ENCODE data around the gene C2orf72.

DNA sequence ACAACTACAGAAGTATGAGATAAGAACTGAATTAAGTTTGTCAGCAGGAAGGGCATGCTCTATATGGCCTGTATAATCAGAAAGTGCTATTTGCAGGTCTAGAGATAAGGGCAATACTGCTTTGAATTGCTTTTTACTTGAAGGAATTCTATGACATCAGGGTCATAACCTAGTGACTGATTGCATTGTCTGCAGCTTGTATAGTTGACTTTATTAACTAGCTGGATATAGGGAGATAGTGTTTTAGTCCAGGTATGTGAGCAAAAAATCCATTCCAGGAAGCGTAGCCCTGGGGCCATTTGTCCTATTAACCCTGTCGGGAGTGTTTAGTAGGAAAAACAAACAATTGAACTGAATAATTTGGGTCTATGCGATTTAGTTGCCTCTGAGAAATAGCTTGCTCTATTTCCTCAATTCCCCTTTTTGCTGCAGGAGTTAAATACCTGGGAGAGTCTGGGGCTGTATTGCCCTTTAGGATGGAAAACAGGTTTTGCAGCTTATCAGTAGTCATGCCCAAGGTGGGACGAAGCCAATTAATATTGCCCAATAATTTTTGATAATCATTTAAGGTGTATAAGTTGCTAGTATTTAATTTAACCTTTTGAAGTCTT lies 57.5 kb downstream of the C2orf72 start:
- TF ChIP-seq, protein P1, sequence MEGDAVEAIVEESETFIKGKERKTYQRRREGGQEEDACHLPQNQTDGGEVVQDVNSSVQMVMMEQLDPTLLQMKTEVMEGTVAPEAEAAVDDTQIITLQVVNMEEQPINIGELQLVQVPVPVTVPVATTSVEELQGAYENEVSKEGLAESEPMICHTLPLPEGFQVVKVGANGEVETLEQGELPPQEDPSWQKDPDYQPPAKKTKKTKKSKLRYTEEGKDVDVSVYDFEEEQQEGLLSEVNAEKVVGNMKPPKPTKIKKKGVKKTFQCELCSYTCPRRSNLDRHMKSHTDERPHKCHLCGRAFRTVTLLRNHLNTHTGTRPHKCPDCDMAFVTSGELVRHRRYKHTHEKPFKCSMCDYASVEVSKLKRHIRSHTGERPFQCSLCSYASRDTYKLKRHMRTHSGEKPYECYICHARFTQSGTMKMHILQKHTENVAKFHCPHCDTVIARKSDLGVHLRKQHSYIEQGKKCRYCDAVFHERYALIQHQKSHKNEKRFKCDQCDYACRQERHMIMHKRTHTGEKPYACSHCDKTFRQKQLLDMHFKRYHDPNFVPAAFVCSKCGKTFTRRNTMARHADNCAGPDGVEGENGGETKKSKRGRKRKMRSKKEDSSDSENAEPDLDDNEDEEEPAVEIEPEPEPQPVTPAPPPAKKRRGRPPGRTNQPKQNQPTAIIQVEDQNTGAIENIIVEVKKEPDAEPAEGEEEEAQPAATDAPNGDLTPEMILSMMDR (IDR thresholded peaks at IDR 0.05), result no peak
- TF ChIP-seq POLR2A (IDR thresholded peaks at IDR 0.05), result no peak
